ENCODE data around the gene SDHAF3. TPM values are rescaled to one million over a fixed set of nuclear protein-coding genes. Genes with fewer than 3 reads are reported as not detected.

Gene SDHAF3
- total and polyA plus RNA-seq, 8 donors = 3.4 to 8.6 (median 6.2) TPM

GRCh38 chr7:97226541-97226940, 109.0 kb downstream of the SDHAF3 start:
- no peak for ATAC-seq
- H3K36me3 ChIP-seq = no peaks in the 10 kb centered on the region
- H3K27me3 ChIP-seq = no peaks in the 10 kb centered on the region
- no peaks in the 10 kb centered on the region for H3K9me3 ChIP-seq
- FAIRE-seq = no peak
- no peaks in the 10 kb centered on the region for H3K4me1 ChIP-seq
- TF ChIP-seq CTCF (IDR thresholded peaks at IDR 0.05) = no peak
- no peak for DNase-seq
- intact Hi-C loops (cut with DNase I) = no loop called here
- no peak overlapping the region for H3K4me3 ChIP-seq
- WGBS, 2 donors = 57 to 67% methylated on average over 3 of the region's 3 CpGs
- H3K27ac ChIP-seq = no peak overlapping the region

Other genes with a start within 250 kb of the SDHAF3 start
- gene DLX6, start 112.1 kb upstream of the SDHAF3 start, total RNA-seq = not detected
- gene DLX6, start 112.1 kb upstream of the SDHAF3 start, polyA plus RNA-seq = under 1 TPM in 1 of 2 donors, not detected in 1; 0.16 TPM
- not detected for gene DLX5, start 92.9 kb upstream of the SDHAF3 start, total RNA-seq
- under 1 TPM in 1 of 2 donors, not detected in 1; 0.09 TPM for gene DLX5, start 92.9 kb upstream of the SDHAF3 start, polyA plus RNA-seq